Measurements from ENCODE around the gene TBL3. TPM values are rescaled to one million over a fixed set of nuclear protein-coding genes. Genes with fewer than 3 reads are reported as not detected.

The TBL3 gene
- total and polyA plus RNA-seq, 2 of the 8 experiments (the other 6 are each of a cell fraction or from before 2014, with no cell fraction given) = 65.8 to 137 TPM

GRCh38 chr16:1999866-2000514 lies 28.1 kb downstream of the TBL3 start:
- H3K27ac ChIP-seq (ENCODE audit: low read depth, low read length) = no peak overlapping the region
- no peak overlapping the region for H2BK20ac ChIP-seq (ENCODE audit: low read length)
- H3K18ac ChIP-seq (ENCODE audit: extremely low read depth, low read length) = no peak overlapping the region
- no peak overlapping the region for H4K91ac ChIP-seq (replicated peaks; ENCODE audit: insufficient read length, low read length)
- peaks cover 24 to 52% (median 42%) of the 10 kb centered on the region in 4 experiments for H3K36me3 ChIP-seq (ENCODE audit: control insufficient read depth in 2 of 4, insufficient read depth in 4 of 4, low read length in 3 of 4)
- H3K27me3 ChIP-seq (replicated peaks in 1 of 4; ENCODE audit: control insufficient read depth in 3 of 4, extremely low read depth in 1 of 4, insufficient read depth in 3 of 4, low read length in 3 of 4) = no peaks in the 10 kb centered on the region
- no peak overlapping the region for H3K4me2 ChIP-seq (ENCODE audit: insufficient read depth in 1 of 2, low read depth in 2 of 2, low read length in 2 of 2)
- H3K4ac ChIP-seq (replicated peaks; ENCODE audit: insufficient read length, low read depth, low read length) = no peak overlapping the region
- no peak overlapping the region for H2BK15ac ChIP-seq (ENCODE audit: low read length)
- H3K23me2 ChIP-seq (ENCODE audit: low read depth, low read length) = no peaks in the 10 kb centered on the region
- H3K4me3 ChIP-seq (ENCODE audit: extremely low read depth in 1 of 4, insufficient read depth in 2 of 4, low read depth in 3 of 4, low read length in 4 of 4) = no peak overlapping the region
- peaks cover 15 to 39% of the 10 kb centered on the region in 2 experiments for H4K20me1 ChIP-seq (replicated peaks in 1 of 2; ENCODE audit: control insufficient read depth in 1 of 2, insufficient read depth in 2 of 2, low read length in 2 of 2)
- H2BK120ac ChIP-seq (replicated peaks; ENCODE audit: low read depth, low read length) = no peak overlapping the region
- no peak overlapping the region for H2AFZ ChIP-seq (ENCODE audit: low read length)
- no peak for DNase-seq (ENCODE audit: low read depth in 1 of 2, low spot score in 2 of 2)
- H3K4me1 ChIP-seq (replicated peaks in 1 of 4; ENCODE audit: control insufficient read depth in 3 of 4, insufficient read depth in 4 of 4, low read length in 3 of 4) = peaks cover 0 to 13% (median 7%) of the 10 kb centered on the region in 4 experiments; a peak in 5 of 7 replicates
- H2BK5ac ChIP-seq (ENCODE audit: low read depth, low read length) = no peak overlapping the region
- no peak overlapping the region for H2BK12ac ChIP-seq (ENCODE audit: low read depth, low read length)
- H3K9me3 ChIP-seq (ENCODE audit: insufficient read depth in 2 of 2, low read depth in 1 of 2, low read length in 1 of 2) = no peaks in the 10 kb centered on the region
- 90% methylated on average over 19 of the region's 28 CpGs; no CpG with 5 or more reads in 1 of the 2 experiments for WGBS, 2 experiments (ENCODE audit: extremely low coverage in 1 of 2, insufficient coverage in 1 of 2, insufficient read length in 1 of 2, insufficient replicate concordance in 2 of 2, low coverage in 1 of 2, low lambda C conversion rate in 2 of 2, missing lambda C conversion rate in 1 of 2)
- no peak overlapping the region for H3K14ac ChIP-seq (ENCODE audit: insufficient read length)
- H3K23ac ChIP-seq (ENCODE audit: insufficient read length) = no peak overlapping the region
- H4K8ac ChIP-seq (ENCODE audit: extremely low read depth, insufficient read depth, low read length) = no peak overlapping the region
- no peak overlapping the region for H3K56ac ChIP-seq (replicated peaks; ENCODE audit: insufficient read length, low read depth, low read length)
- H3K9ac ChIP-seq (replicated peaks in 1 of 4; ENCODE audit: extremely low read depth in 1 of 4, low read depth in 3 of 4, low read length in 3 of 4) = no peak overlapping the region
- H2AK5ac ChIP-seq (ENCODE audit: low read depth, low read length) = no peak overlapping the region
- ChIA-PET CTCF (ENCODE audit: partially characterized antibody) (interaction anchor here (0.6 to 2.8 kb wide), 4 partner anchors 16 to 393 kb away, joined by 3 to 8 read pairs (median 4); no protein-coding TSS in a partner anchor), POLR2A (ENCODE audit: partially characterized antibody) (interaction anchor here (2.1 to 28.2 kb wide), 4 partner anchors 21 to 155 kb away, joined by 5 to 736 read pairs (median 8); partner anchors contain the start of genes NDUFB10, RNF151, RPS2 and TBL3)
- H3K79me2 ChIP-seq (ENCODE audit: control insufficient read depth in 1 of 2, insufficient read depth in 2 of 2, low read length in 2 of 2) = peaks cover 0 to 9% of the 10 kb centered on the region in 2 experiments; a peak in 2 of 4 replicates
- H3K79me1 ChIP-seq (ENCODE audit: low read depth, low read length) = no peaks in the 10 kb centered on the region
- no peak for FAIRE-seq
- H4K5ac ChIP-seq (ENCODE audit: insufficient read length, low read depth, low read length) = no peak overlapping the region
- no peak for TF ChIP-seq EZH2 (IDR thresholded peaks at IDR 0.05; ENCODE audit: low read depth, low read length, severe bottlenecking)
- no peak for TF ChIP-seq POLR2A (IDR thresholded peaks at IDR 0.05; ENCODE audit: control extremely low read depth in 1 of 2, low read depth in 2 of 2, low read length in 2 of 2)
- no peak for TF ChIP-seq RFX5 (IDR thresholded peaks at IDR 0.05; ENCODE audit: borderline replicate concordance, low read depth, low read length)
- TF ChIP-seq YY1 (IDR thresholded peaks at IDR 0.05; ENCODE audit: low read depth, low read length) = no peak
- no peak for TF ChIP-seq FOSL1 (IDR thresholded peaks at IDR 0.05; ENCODE audit: insufficient read depth, low read depth, low read length)
- no peak for TF ChIP-seq SIX5 (IDR thresholded peaks at IDR 0.05; ENCODE audit: low read depth, low read length)
- no peak for TF ChIP-seq CREB1 (IDR thresholded peaks at IDR 0.05)
- TF ChIP-seq TAF1 (IDR thresholded peaks at IDR 0.05; ENCODE audit: low read depth, low read length) = no peak

All from H1 (cell line).